ENCODE measurements around the gene AGMAT.
"Not testable (repeated sequence)": the region's sequence is repeated elsewhere in the genome, so short reads cannot be mapped to it uniquely, and the experiment has no call there.

The AGMAT gene

GRCh38 chr1:15616373-15617172 lies 31.7 kb upstream of the AGMAT start:
- peak; percentile 15 for DNase-seq (ENCODE audit: low spot score)

DNA sequence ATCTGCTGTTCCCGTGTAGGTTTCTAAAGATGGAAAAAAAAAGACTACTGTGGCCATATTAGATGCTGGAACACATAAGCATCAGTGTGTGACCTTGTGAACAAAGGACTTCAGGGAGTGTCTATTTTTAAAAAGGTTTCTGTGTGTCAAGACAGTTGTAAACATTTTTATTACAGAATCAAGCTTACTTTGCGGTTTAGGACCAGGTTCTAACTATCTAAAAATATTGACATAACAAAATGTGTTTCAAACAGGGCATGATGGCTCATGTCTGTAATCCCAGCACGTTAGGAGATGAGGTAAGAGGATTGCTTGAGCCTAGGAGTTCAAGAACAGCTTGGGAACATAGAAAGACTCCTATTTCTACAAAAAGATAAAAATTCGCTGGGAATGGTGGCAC lies 25.3 kb upstream of the AGMAT start:
- no peak for DNase-seq (ENCODE audit: low spot score)

- DNase-seq (ENCODE audit: low spot score): peak; percentile 27
Measured at GRCh38 chr1:15609631-15610030, 24.8 kb upstream of the AGMAT start.

- DNase-seq (ENCODE audit: low spot score): no peak
Measured at GRCh38 chr1:15605398-15606383, 20.8 kb upstream of the AGMAT start.

DNA sequence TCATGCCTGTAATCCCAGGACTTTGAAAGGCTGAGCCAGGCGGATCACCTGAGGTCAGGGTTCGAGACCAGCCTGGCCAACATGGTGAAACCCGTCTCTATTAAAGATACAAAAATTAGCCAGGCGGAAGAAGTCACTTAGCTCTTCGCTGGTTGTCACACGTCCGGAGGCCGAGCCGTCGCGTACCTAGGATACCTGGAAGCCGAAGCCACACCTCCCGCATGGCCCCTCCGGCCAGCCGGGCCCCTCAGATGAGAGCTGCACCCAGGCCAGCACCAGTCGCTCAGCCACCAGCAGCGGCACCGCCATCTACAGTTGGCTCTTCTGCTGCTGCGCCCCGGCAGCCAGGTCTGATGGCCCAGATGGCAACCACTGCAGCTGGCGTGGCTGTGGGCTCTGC lies 19.5 kb upstream of the AGMAT start:
- DNase-seq (ENCODE audit: low spot score): not testable (repeated sequence)

DNA sequence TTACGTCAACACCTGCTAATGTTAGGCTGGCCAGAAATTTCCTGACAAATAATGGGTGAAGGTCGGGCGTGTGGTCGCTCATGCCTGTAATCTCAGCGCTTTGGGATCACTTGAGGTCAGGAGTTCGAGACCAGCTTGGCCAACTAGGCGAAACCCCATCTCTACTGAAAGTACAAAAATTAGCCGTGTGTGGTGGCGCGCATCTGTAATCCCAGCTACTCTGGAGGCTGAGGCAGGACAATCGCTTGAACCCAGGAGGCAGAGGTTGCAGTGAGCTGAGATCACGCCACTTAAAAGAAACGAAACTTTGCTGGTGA lies 19.1 kb upstream of the AGMAT start:
- DNase-seq (ENCODE audit: low spot score): not testable (repeated sequence)

- peak; percentile 99 for DNase-seq (ENCODE audit: low spot score)
Measured at GRCh38 chr1:15603050-15603965, 18.5 kb upstream of the AGMAT start.

- DNase-seq (ENCODE audit: low spot score): no peak
Measured at GRCh38 chr1:15598436-15598835, 13.6 kb upstream of the AGMAT start.

GRCh38 chr1:15595809-15596617 lies 11.2 kb upstream of the AGMAT start:
- no peak for DNase-seq (ENCODE audit: low spot score)

- no peak for DNase-seq (ENCODE audit: low spot score)
Measured at GRCh38 chr1:15592285-15592684, 7.4 kb upstream of the AGMAT start.

DNA sequence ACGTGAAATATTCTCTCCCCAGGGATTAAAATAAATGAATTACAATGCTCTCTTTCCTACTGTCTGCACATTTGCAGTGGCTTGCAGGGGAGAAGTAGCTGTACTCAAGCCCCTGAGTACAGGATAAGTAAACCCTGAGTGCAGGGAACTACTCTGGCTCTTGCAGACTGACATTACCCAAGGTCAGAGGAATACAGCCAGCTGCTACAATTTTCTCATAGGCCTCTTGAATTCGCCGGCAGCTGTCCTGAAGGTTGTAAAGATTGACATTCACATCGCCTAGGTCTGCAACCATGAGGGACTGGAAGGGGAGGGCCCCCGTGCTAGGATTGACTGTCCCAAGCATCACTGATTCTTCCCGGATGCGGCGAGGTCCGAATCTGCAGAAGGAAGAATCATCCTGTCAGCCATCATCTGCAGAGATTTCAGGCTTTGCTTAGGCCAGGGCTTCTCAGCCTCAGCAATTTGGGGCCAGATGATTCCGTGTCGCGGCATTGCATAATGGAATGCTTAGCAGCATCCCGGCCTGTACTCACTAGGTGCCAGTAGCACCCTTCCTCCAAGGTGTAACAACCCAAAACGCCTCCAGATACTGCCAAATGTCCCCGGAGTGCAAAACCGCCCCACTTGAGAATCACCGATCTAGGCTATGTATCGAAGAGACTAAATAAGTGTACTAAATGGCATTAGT lies 1.7 kb downstream of the AGMAT start:
- no peak for DNase-seq (ENCODE audit: low spot score)

- no peak for DNase-seq (ENCODE audit: low spot score)
Measured at GRCh38 chr1:15579683-15580047, 5.2 kb downstream of the AGMAT start.

- no peak for DNase-seq (ENCODE audit: low spot score)
Measured at GRCh38 chr1:15578921-15579682, 5.7 kb downstream of the AGMAT start.

- no peak for DNase-seq (ENCODE audit: low spot score)
Measured at GRCh38 chr1:15577691-15578090, 7.2 kb downstream of the AGMAT start.

DNA sequence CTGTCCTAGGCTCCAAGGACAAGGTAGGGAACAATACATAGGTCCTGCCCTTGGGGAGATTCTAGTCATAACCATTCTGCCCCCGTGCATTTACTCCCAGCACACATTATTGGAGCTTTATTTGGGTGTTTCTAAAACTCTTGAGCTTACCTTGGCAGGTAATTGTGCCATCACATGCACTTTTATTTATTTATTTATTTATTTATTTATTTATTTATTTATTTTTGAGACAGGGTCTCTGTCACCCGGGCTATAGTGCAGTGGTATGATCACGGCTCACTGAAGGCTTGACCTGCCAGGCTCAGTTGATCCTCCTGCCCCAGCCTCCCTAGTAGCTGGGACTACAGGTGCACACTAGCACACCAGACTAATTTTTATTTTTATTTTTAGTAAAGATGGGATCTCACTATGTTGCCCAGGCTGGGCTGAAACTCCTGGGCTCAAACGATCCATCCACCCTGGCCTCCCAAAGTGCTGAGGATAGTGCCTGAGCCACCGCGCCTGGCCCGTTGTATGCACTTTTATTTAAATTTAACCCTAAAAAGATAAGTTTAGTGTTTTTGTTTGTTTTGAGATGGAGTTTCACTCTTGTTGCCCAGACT lies 9.2 kb downstream of the AGMAT start:
- DNase-seq (ENCODE audit: low spot score): no peak

DNA sequence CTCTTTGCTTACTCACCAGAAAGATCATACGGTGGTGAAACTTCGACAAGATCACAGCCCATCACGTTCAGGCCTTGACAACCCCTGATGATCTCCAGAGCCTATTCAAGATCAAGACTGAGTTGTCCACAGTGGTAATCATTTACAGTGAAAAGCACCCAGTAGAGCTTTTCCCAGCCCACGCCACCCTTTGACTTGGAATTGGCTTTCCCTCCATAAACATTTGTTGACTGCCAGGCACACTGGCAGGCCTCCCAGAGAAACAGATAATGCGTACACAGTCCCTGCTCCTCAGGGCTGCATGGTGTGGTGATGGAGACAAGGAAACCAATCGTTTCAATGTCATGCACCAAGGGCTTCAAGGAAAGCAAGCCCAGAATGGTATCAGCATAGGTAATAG lies 10.1 kb downstream of the AGMAT start:
- no peak for DNase-seq (ENCODE audit: low spot score)

- DNase-seq (ENCODE audit: low spot score): no peak
Measured at GRCh38 chr1:15573477-15573876, 11.4 kb downstream of the AGMAT start.

- DNase-seq (ENCODE audit: low spot score): no peak
Measured at GRCh38 chr1:15571266-15571665, 13.6 kb downstream of the AGMAT start.

GRCh38 chr1:15570861-15571260 lies 14.0 kb downstream of the AGMAT start:
- no peak for DNase-seq (ENCODE audit: low spot score)
